Spleen (tissue), 7 donors: ENCODE measurements around the gene PARD3.

ENCODE experiments used
- POLR2AphosphoS5 ChIP-seq, 3 donors: sonication (generic); formaldehyde crosslinking; IDR thresholded peaks; one replicate each; pipeline ENCODE4 v1.5.1; 2017; ENCODE audit warnings: antibody characterized with exemption in 3 of 3
- TF ChIP-seq, protein P1 (sequence below), 11 experiments: fragments of 200-600 bp in 7 of 11; fragments of 450-650 bp in 4 of 11; sonication (generic) in 4 of 11; IDR thresholded peaks in 8 of 11; conservative IDR thresholded peaks in 3 of 11; 1 replicate in 7 of 11; 2 replicates in 4 of 11; pipeline versions ENCODE4 v1.4.0 to v1.8.0; 2016 to 2021; ENCODE audit warnings: antibody characterized with exemption in 11 of 11, inconsistent platforms in 4 of 11, mild to moderate bottlenecking in 1 of 11
- donor health status: DM: no; HTN: no; CAD: no; lungs with moderate emphysema.
- donor health status: DM: no; HTN: no; CAD: no.
- donor health status: DM: no; HTN: no; CAD: no.

DNA sequence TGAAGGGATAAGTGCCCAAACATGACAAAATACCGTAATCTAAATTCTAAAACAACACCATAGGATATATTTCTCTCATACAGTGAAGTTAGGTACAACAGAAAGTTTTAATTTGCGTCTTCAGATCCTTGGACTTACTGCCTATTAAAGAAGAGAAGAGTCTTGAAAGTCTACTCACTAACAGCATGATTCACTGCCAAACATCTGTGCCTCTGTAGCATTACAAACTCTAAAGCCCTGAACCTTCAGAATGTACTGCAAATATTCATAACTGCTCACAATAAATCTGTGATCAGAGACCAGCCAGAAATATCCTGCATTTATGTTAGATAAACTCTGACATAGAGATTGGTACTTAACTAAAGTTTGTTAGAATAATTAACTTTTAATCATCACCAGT, 365.3 kb downstream of the PARD3 start:
- TF ChIP-seq, protein P1, sequence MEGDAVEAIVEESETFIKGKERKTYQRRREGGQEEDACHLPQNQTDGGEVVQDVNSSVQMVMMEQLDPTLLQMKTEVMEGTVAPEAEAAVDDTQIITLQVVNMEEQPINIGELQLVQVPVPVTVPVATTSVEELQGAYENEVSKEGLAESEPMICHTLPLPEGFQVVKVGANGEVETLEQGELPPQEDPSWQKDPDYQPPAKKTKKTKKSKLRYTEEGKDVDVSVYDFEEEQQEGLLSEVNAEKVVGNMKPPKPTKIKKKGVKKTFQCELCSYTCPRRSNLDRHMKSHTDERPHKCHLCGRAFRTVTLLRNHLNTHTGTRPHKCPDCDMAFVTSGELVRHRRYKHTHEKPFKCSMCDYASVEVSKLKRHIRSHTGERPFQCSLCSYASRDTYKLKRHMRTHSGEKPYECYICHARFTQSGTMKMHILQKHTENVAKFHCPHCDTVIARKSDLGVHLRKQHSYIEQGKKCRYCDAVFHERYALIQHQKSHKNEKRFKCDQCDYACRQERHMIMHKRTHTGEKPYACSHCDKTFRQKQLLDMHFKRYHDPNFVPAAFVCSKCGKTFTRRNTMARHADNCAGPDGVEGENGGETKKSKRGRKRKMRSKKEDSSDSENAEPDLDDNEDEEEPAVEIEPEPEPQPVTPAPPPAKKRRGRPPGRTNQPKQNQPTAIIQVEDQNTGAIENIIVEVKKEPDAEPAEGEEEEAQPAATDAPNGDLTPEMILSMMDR (IDR thresholded peaks at IDR 0.05 in 8 of 11, conservative IDR thresholded peaks at IDR 0.05 in 3 of 11): no peak
- TF ChIP-seq POLR2AphosphoS5 (IDR thresholded peaks at IDR 0.05): no peak
